ENCODE data around the gene CERS6.

DNA sequence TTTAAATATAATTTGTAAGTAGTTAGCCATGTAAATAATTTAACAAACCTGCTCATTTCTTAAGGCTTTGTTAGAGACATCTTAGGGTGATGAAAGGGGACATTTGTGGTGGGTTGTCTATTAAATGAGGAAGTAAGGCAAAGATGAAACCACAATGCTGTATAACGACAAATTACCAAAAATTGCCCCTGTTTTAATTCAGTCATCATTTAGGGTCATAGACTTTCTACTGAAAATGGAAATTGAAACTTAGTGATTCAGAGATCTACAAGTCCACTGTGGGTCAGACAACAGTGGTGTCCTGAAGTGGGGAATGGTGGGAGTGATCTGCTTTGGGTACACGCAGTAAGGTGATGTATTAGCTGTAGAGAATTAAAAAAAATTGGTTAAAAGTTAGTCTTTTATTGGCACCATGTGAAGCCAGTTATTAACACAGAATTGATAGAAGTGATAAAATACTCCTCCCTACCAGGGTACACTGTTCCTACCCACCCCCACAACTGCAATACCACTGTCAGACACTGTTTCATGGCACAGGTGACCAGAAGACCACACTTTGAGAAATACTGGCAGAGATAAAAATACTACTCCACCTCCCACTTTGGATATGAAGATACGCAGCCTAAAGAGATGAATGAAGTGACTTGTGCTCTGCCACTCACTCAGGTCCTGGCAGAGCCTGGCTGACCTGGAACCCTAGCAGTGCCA is 13.4 kb downstream of the CERS6 start:
- no peak for TF ChIP-seq GATA2 (IDR thresholded peaks at IDR 0.05; ENCODE audit: low read depth, low read length)
- TF ChIP-seq GATA3 (IDR thresholded peaks at IDR 0.05; ENCODE audit: low read depth, low read length) = no peak
